Measurements from ENCODE around the gene OSBP2.

The OSBP2 gene

GRCh38 chr22:30860176-30861105, 165.8 kb downstream of the OSBP2 start:
- ChIA-PET CTCF (interaction anchor here (1.2 to 1.5 kb wide), 2 partner anchors 16 to 50 kb away, joined by 3 read pairs; no protein-coding TSS in a partner anchor), POLR2A (no interaction called here)
- DNase-seq (ENCODE audit: extremely low spot score) = no peak
- no peak for TF ChIP-seq CTCF (IDR thresholded peaks at IDR 0.05; ENCODE audit: control extremely low read depth, extremely low read depth, low read depth, missing control alignments)

DNA sequence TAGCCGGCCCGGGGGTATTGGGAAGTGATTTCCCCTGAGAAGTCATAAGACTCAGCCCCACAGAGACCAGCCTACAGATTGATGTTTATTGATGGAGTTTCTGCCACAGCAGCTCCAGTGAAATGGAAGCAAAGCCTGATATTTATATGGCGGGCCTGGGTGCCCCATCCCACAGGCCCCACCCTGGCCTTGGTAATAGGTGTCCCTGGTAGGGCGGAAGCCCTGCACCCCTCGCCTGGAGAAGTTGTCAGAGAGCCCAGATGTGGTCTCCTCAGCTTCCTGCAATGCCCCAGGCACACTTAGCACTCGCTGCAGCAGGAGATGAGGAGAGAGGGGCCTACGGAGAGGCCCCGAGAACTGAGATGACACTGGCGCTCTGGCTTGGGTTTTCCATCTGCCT, 166.5 kb downstream of the OSBP2 start:
- ChIA-PET CTCF (no interaction called here), POLR2A (no interaction called here)
- no peak for TF ChIP-seq CTCF (IDR thresholded peaks at IDR 0.05; ENCODE audit: control extremely low read depth, extremely low read depth, low read depth, missing control alignments)
- DNase-seq (ENCODE audit: extremely low spot score) = no peak

DNA sequence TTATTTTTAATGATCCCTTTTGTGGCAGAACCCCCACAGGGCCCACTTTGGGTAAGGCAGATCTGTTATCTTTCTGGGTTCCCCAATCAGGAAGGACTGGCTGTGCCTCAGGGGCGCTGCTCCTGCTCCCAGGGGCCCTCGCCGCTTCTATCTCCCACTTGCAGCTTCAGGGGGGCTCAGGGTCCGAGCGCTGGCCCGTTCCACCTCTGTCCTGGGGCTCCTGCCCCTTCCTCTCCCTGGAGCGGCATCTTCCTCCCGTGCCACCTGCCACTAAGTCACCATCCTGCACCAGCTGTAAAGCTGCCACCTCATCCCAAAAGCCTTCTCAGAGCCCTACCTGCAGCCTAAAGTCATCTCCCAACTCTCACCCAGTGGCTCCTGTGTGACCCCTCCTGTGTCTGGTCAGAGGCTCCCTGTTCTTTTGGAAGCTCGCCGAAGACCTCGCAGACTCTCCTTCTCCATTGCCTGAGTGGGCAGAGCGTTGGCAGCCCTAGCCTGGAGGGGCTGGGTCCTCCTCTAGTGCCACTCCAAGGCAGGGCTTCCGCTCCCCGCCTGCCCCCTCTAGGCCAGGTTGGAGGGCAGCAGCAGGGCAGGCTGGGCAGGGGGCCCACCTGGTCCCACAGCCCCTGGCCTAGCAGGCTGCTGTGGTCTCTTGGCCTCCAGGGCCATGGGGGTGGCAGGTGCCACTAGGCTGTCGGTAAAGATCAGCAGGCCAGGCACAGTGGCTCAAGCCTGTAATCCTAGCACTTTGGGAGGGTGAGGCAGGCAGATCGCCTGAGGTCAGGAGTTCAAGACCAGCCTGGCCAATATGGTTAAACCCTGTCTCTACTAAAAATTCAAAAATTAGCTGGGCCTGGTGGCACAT, 167.2 kb downstream of the OSBP2 start:
- DNase-seq (ENCODE audit: extremely low spot score) = peak; percentile 8
- no peak for TF ChIP-seq CTCF (IDR thresholded peaks at IDR 0.05; ENCODE audit: control extremely low read depth, extremely low read depth, low read depth, missing control alignments)
- CTCF ChIA-PET = no interaction called here
- POLR2A ChIA-PET = no interaction called here

- no peak for TF ChIP-seq CTCF (IDR thresholded peaks at IDR 0.05; ENCODE audit: control extremely low read depth, extremely low read depth, low read depth, missing control alignments)
- ChIA-PET POLR2A (no interaction called here), CTCF (no interaction called here)
- no peak for DNase-seq (ENCODE audit: extremely low spot score)
These were observed 168.6 kb downstream of the OSBP2 start for GRCh38 chr22:30863081-30863833.

DNA sequence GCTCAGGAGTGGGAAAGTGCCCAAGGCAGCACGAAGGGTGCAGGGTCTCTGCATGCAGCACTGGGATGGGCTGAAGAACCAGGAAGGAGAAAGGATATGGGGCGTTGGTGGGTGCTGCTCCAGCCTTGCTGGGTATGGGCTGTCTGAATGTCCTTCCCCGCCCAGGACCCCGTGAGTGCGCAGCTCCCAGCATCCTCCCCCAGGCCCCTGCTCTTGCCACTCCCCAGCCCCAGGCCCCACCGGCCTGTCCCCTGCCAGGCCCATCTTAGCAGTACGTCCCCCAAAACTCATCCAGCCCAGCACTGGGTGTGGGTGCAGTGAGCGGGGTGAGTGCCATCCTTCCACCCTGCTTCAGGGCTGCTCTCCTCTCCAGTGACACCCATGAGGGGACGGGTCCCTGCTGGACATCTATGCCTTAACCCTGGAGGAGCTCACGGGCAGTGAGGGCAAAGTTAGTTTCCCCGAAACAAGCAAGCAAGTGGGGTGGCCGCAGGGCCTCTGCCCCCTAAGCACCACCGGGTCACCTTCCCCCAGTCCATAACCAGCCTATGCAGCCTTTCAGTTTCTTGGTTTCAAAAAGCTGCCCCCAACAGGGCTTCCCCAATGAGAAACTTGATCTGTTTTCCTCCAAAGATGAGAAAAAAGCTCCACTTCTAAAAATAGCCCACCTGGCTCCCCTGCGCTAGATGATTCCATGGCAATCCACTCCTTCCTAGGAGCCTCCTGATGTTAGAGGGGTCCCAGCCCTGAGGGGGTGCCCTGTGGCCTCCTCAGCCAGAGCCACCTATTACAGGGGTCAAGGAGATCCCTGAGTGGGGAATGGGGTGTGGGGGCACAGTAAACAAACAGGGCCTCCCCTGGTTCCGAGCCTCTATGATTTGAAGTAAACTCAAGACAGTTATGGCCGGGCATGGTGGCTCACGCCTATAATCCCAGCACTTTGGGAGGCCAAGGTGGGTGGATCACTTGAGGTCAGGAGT, 170.1 kb downstream of the OSBP2 start:
- no peak for DNase-seq (ENCODE audit: extremely low spot score)
- TF ChIP-seq CTCF (IDR thresholded peaks at IDR 0.05; ENCODE audit: control extremely low read depth, extremely low read depth, low read depth, missing control alignments) = no peak
- POLR2A ChIA-PET = no interaction called here
- CTCF ChIA-PET = no interaction called here

Data from GM10248 (cell line).